Measurements from ENCODE around the gene MAP7D1. TPM values are rescaled to one million over a fixed set of nuclear protein-coding genes. Genes with fewer than 3 reads are reported as not detected.

Gene MAP7D1
- total and polyA plus RNA-seq, 2 of the 13 experiments (the other 11 are each of a cell fraction or from before 2014, with no cell fraction given), result 5.6 to 7.2 TPM

GRCh38 chr1:36149237-36149972 is 6.6 kb upstream of the MAP7D1 start, which contains the start of gene TRAPPC3 (continued):
- TF ChIP-seq HINFP (CRISPR knock-in tag; IDR thresholded peaks at IDR 0.05; ENCODE audit: low read depth), result peak; percentile 67
- TF ChIP-seq ARID3A (IDR thresholded peaks at IDR 0.05; ENCODE audit: low read depth, low read length), result peak; percentile 63; the same call in 1 of the 2 replicates
- no peak for TF ChIP-seq ZNF550 (CRISPR knock-in tag; IDR thresholded peaks at IDR 0.05; ENCODE audit: borderline replicate concordance)
- TF ChIP-seq ZSCAN20 (CRISPR knock-in tag; IDR thresholded peaks at IDR 0.05; ENCODE audit: borderline replicate concordance), result peak; percentile 24; the same call in 1 of the 2 replicates
- no peak for TF ChIP-seq ZNF589 (CRISPR knock-in tag; conservative IDR thresholded peaks at IDR 0.05)
- TF ChIP-seq NFE2L2 (IDR thresholded peaks at IDR 0.05; ENCODE audit: low read length), result 0 out of 2 replicates have a peak, but pooled peaks have one; percentile 9
- TF ChIP-seq ZNF33B (CRISPR knock-in tag; IDR thresholded peaks at IDR 0.05), result no peak
- no peak for TF ChIP-seq PBX3 (CRISPR knock-in tag; IDR thresholded peaks at IDR 0.05; ENCODE audit: borderline replicate concordance)
- 0 out of 2 replicates have a peak, but pooled peaks have one; percentile 60 for TF ChIP-seq SIN3A (IDR thresholded peaks at IDR 0.05; ENCODE audit: borderline replicate concordance, low read depth, low read length)
- TF ChIP-seq ZNF768 (CRISPR knock-in tag; IDR thresholded peaks at IDR 0.05), result peak; percentile 35; the same call in 1 of the 2 replicates
- TF ChIP-seq ZNF558 (CRISPR knock-in tag; IDR thresholded peaks at IDR 0.05; ENCODE audit: borderline replicate concordance), result no peak
- TF ChIP-seq GRHL1 (CRISPR knock-in tag; conservative IDR thresholded peaks at IDR 0.05), result no peak
- no peak for TF ChIP-seq SNRNP70 (IDR thresholded peaks at IDR 0.05; ENCODE audit: low read depth, low read length)
- no peak for TF ChIP-seq RBM22 (optimal IDR thresholded peaks at IDR 0.05; ENCODE audit: low read length)
- TF ChIP-seq ZNF362 (CRISPR knock-in tag; IDR thresholded peaks at IDR 0.05; ENCODE audit: borderline replicate concordance), result peak; percentile 31; the same call in 1 of the 2 replicates
- no peak for TF ChIP-seq PRPF4 (IDR thresholded peaks at IDR 0.05; ENCODE audit: low read depth, low read length, poor library complexity, severe bottlenecking)
- TF ChIP-seq PLRG1 (conservative IDR thresholded peaks at IDR 0.05), result no peak
- TF ChIP-seq ZNF564 (CRISPR knock-in tag; IDR thresholded peaks at IDR 0.05), result no peak
- 0 out of 2 replicates have a peak, but pooled peaks have one; percentile 32 for TF ChIP-seq ZNF709 (CRISPR knock-in tag; IDR thresholded peaks at IDR 0.05)
